IMR-90 (cell line): ENCODE measurements around the gene PLA2G2D. TPM values are rescaled to one million over a fixed set of nuclear protein-coding genes. Genes with fewer than 3 reads are reported as not detected.

Experiments
- ATAC-seq: fragments of 200-7000 bp; cut with Tn5 transposase; 2 replicates; pipeline ENCODE4 v1.9.1; 2020; ENCODE audit warnings: low read depth, mild to moderate bottlenecking, moderate library complexity
- BruUV-seq: library from RNA; stranded (reverse); fragments of 400-500 nt; replicated peaks from 2 replicates; lab custom pipeline; 2021; lab: Mats Ljungman, UMichigan
- CTCF ChIA-PET: fragments of 300-600 bp; formaldehyde crosslinking; extraction: SDS; loops from one replicate; lab custom pipeline; 2021; ENCODE audit warnings: antibody characterized with exemption; lab: Yijun Ruan, JAX
- POLR2A ChIA-PET: fragments of 300-600 bp; sonication (Branson Sonifier 250); formaldehyde crosslinking; loops from one replicate; lab custom pipeline; 2022; ENCODE audit warnings: antibody characterized with exemption; ENCODE audit not compliant: unreplicated experiment; lab: Charles Lee
- DNase-seq: peaks from one replicate; pipeline ENCODE4 v3.0.0; 2013
- H2AFZ ChIP-seq: replicated peaks from 2 replicates; pipeline ENCODE3; 2013; ENCODE audit warnings: low read length, mild to moderate bottlenecking; ENCODE audit not compliant: poor library complexity
- H2AK5ac ChIP-seq: 2 replicates; pipeline ENCODE4 v1.6.1; 2013; ENCODE audit warnings: low read depth, low read length, inconsistent platforms
- H2AK9ac ChIP-seq: replicated peaks from 2 replicates; pipeline ENCODE3; 2013; ENCODE audit warnings: mild to moderate bottlenecking, low read depth, low read length, moderate library complexity; ENCODE audit not compliant: poor library complexity
- H2BK120ac ChIP-seq: 2 replicates; pipeline ENCODE4 v1.6.1; 2013; ENCODE audit warnings: low read depth, low read length, inconsistent platforms
- H2BK15ac ChIP-seq: 3 replicates; pipeline ENCODE4 v1.6.1; 2013; ENCODE audit warnings: low read depth, low read length, inconsistent platforms
- H2BK20ac ChIP-seq: 2 replicates; pipeline ENCODE4 v1.6.1; 2013; ENCODE audit warnings: low read depth, mild to moderate bottlenecking, inconsistent platforms, low read length, moderate library complexity
- H2BK5ac ChIP-seq: 2 replicates; pipeline ENCODE4 v1.6.1; 2013; ENCODE audit warnings: mild to moderate bottlenecking, low read depth, low read length, inconsistent platforms; ENCODE audit not compliant: poor library complexity, severe bottlenecking
- H3K14ac ChIP-seq: replicated peaks from 2 replicates; pipeline ENCODE4 v1.6.1; 2013; ENCODE audit warnings: low read depth, low read length, inconsistent platforms
- H3K18ac ChIP-seq: 2 replicates; pipeline ENCODE4 v1.6.1; 2013; ENCODE audit warnings: low read depth, low read length, control low read depth
- H3K23ac ChIP-seq: 2 replicates; pipeline ENCODE4 v1.6.1; 2013; ENCODE audit warnings: low read depth, low read length, inconsistent platforms
- H3K27ac ChIP-seq: 2 replicates; pipeline ENCODE4 v1.5.1; 2013; ENCODE audit warnings: mild to moderate bottlenecking, control low read depth, low read length; ENCODE audit not compliant: insufficient read depth
- H3K27me3 ChIP-seq: 2 replicates; pipeline ENCODE4 v1.6.1; 2013; ENCODE audit warnings: low read length; ENCODE audit not compliant: control insufficient read depth, insufficient read depth
- H3K36me3 ChIP-seq: 2 replicates; pipeline ENCODE4 v1.6.1; 2013; ENCODE audit warnings: low read length, mixed read lengths; ENCODE audit not compliant: control insufficient read depth, insufficient read depth
- H3K4ac ChIP-seq: 2 replicates; pipeline ENCODE4 v1.6.1; 2013; ENCODE audit warnings: low read depth, low read length, inconsistent platforms
- H3K4me1 ChIP-seq: 2 replicates; pipeline ENCODE4 v1.6.1; 2013; ENCODE audit warnings: low read length, mixed read lengths; ENCODE audit not compliant: control insufficient read depth, insufficient read depth
- H3K4me2 ChIP-seq: 2 replicates; pipeline ENCODE4 v1.6.1; 2013; ENCODE audit warnings: low read depth, mild to moderate bottlenecking, control low read depth, low read length, moderate library complexity
- H3K4me3 ChIP-seq: 2 replicates; pipeline ENCODE4 v1.5.1; 2013; ENCODE audit warnings: low read depth, mild to moderate bottlenecking, control low read depth, low read length, moderate library complexity; ENCODE audit not compliant: insufficient read depth
- H3K56ac ChIP-seq: 2 replicates; pipeline ENCODE4 v1.6.1; 2013; ENCODE audit warnings: low read length, inconsistent platforms; ENCODE audit not compliant: insufficient read depth; ENCODE audit errors: extremely low read depth
- H3K79me1 ChIP-seq, 2 experiments: 2 replicates each; pipeline ENCODE4 v1.6.1; 2013; ENCODE audit warnings: low read length in 2 of 2, inconsistent platforms in 1 of 2, low read depth in 1 of 2
- H3K9ac ChIP-seq: 2 replicates; pipeline ENCODE4 v1.6.1; 2013; ENCODE audit warnings: low read depth, low read length, control low read depth
- H3K9me1 ChIP-seq: 2 replicates; pipeline ENCODE4 v1.6.1; 2013; ENCODE audit warnings: low read length, inconsistent platforms; ENCODE audit not compliant: insufficient read depth
- H3K9me3 ChIP-seq: 2 replicates; pipeline ENCODE4 v1.6.1; 2013; ENCODE audit warnings: low read length; ENCODE audit not compliant: control insufficient read depth, insufficient read depth
- H4K20me1 ChIP-seq: 2 replicates; pipeline ENCODE4 v1.6.1; 2013; ENCODE audit warnings: low read length, inconsistent platforms; ENCODE audit not compliant: insufficient read depth
- H4K5ac ChIP-seq: 2 replicates; pipeline ENCODE4 v1.6.1; 2013; ENCODE audit warnings: mild to moderate bottlenecking, low read depth, low read length, control low read depth
- H4K8ac ChIP-seq, 2 experiments: 2 replicates each; pipeline ENCODE4 v1.6.1; 2013; ENCODE audit warnings: low read depth in 2 of 2, low read length in 2 of 2, control low read depth in 1 of 2, inconsistent platforms in 1 of 2
- H4K91ac ChIP-seq: 2 replicates; pipeline ENCODE4 v1.6.1; 2013; ENCODE audit warnings: low read depth, low read length, inconsistent platforms; ENCODE audit not compliant: insufficient read depth
- BHLHE40 ChIP-seq: fragments of 150-350 bp; IDR thresholded peaks from 2 replicates; pipeline ENCODE4 v1.6.1; 2016; ENCODE audit warnings: mild to moderate bottlenecking, low read depth, low read length
- CEBPB ChIP-seq: IDR thresholded peaks from 2 replicates; pipeline ENCODE4 v1.6.1; 2012; ENCODE audit warnings: low read depth, low read length, improper control_type of control experiment
- CTCF ChIP-seq: conservative IDR thresholded peaks from 2 replicates; pipeline ENCODE4 v1.5.1; 2012; ENCODE audit warnings: mild to moderate bottlenecking, low read depth, low read length, improper control_type of control experiment
- ELK1 ChIP-seq: fragments of 150-350 bp; IDR thresholded peaks from 2 replicates; pipeline ENCODE4 v1.6.1; 2016; ENCODE audit warnings: low read depth, mild to moderate bottlenecking, low read length, moderate library complexity, borderline replicate concordance
- FOS ChIP-seq: fragments of 150-350 bp; IDR thresholded peaks from 2 replicates; pipeline ENCODE4 v1.6.1; 2016; ENCODE audit warnings: low read depth, low read length
- MAFK ChIP-seq: IDR thresholded peaks from 2 replicates; pipeline ENCODE4 v1.6.1; 2012; ENCODE audit warnings: low read depth, low read length, improper control_type of control experiment
- MAZ ChIP-seq: IDR thresholded peaks from 2 replicates; pipeline ENCODE4 v1.6.1; 2012; ENCODE audit warnings: low read depth, mild to moderate bottlenecking, low read length, improper control_type of control experiment, moderate library complexity, borderline replicate concordance
- MXI1 ChIP-seq: IDR thresholded peaks from 2 replicates; pipeline ENCODE4 v1.6.1; 2012; ENCODE audit warnings: low read depth, mild to moderate bottlenecking, low read length, moderate library complexity, borderline replicate concordance
- NFE2L2 ChIP-seq: fragments of 150-350 bp; IDR thresholded peaks from 2 replicates; pipeline ENCODE4 v1.6.1; 2016; ENCODE audit warnings: low read depth, mild to moderate bottlenecking, low read length
- POLR2A ChIP-seq: IDR thresholded peaks from 2 replicates; pipeline ENCODE4 v1.6.1; 2012; ENCODE audit warnings: mild to moderate bottlenecking, low read depth, low read length
- RAD21 ChIP-seq: IDR thresholded peaks from 2 replicates; pipeline ENCODE4 v1.6.1; 2012; ENCODE audit warnings: low read length, improper control_type of control experiment
- RCOR1 ChIP-seq: IDR thresholded peaks from 2 replicates; pipeline ENCODE4 v1.6.1; 2012; ENCODE audit warnings: mild to moderate bottlenecking, low read length, improper control_type of control experiment; ENCODE audit not compliant: insufficient replicate concordance
- RFX5 ChIP-seq: IDR thresholded peaks from 2 replicates; pipeline ENCODE4 v1.8.0; 2012; ENCODE audit warnings: low read depth, mild to moderate bottlenecking, low read length, moderate library complexity
- SMC3 ChIP-seq: fragments of 150-350 bp; IDR thresholded peaks from 2 replicates; pipeline ENCODE4 v1.6.1; 2016; ENCODE audit warnings: low read depth, mild to moderate bottlenecking, antibody characterized with exemption, low read length, moderate library complexity
- USF2 ChIP-seq: fragments of 150-350 bp; IDR thresholded peaks from 2 replicates; pipeline ENCODE4 v1.6.1; 2017; ENCODE audit warnings: mild to moderate bottlenecking, antibody characterized with exemption, low read length, low read depth
- WGBS, 2 experiments: methylation state at CpG; one replicate each; pipeline versions ENCODE4 v1.1.5 to v1.1.7; 2013; ENCODE audit warnings: missing lambda C conversion rate in 2 of 2; ENCODE audit not compliant: insufficient read length in 1 of 2; ENCODE audit errors: extremely low coverage in 2 of 2; 5-methylcytosine and 5-hydroxymethylcytosine counted together
- dilution Hi-C: fragments of 300-500 bp; cut with HindIII; formaldehyde crosslinking; loops from one replicate; pipeline ENCODE4 v1.14.3; 2018; ENCODE audit warnings: low sequenced_read_pairs; ENCODE audit not compliant: unreplicated experiment
- in situ Hi-C: fragments of 300-500 bp; cut with MboI; formaldehyde crosslinking; loops from 3 replicates; pipeline ENCODE4 v1.14.3; 2019; ENCODE audit warnings: low sequenced_read_pairs, inconsistent platforms, mixed read lengths
- intact Hi-C: fragments of 100-400 bp; cut with micrococcal nuclease; formaldehyde crosslinking; loops from 2 replicates; pipeline ENCODE4 v1.10.0; 2022
- polyA plus RNA-seq, 3 experiments: library from polyadenylated mRNA; depleted of rRNA; stranded (reverse); fragments of >200 nt; gene quantifications; 2 replicates each; pipeline ENCODE4 v1.2.3, GENCODE V29; 2012; ENCODE audit warnings: low replicate concordance in 1 of 3
- total RNA-seq: library from RNA; depleted of rRNA; stranded (reverse); fragments of >200 nt; gene quantifications from 2 replicates; pipeline ENCODE4 v1.2.3, GENCODE V29; 2012

PLA2G2D gene
- total and polyA plus RNA-seq, 2 of the 4 experiments (the other 2 are of a cell fraction): not detected

- H3K27me3 ChIP-seq: peaks cover 39% of the 10 kb centered on the region
- WGBS, 2 experiments: 81% methylated on average over 9 of the region's 20 CpGs; no CpG with 5 or more reads in 1 of the 2 experiments
- no peak overlapping the region for H3K14ac ChIP-seq
- no peak overlapping the region for H2BK20ac ChIP-seq
- DNase-seq: no peak
- H3K56ac ChIP-seq: no peak overlapping the region
- H2BK120ac ChIP-seq: no peak overlapping the region
- no peaks in the 10 kb centered on the region; the same call in 1 of the 2 replicates for H3K9me3 ChIP-seq
- H3K27ac ChIP-seq: no peak overlapping the region
- no peak overlapping the region for H2BK15ac ChIP-seq
- no peak overlapping the region for H4K8ac ChIP-seq
- intact Hi-C loops (no loop called here), in situ Hi-C loops (no loop called here), dilution Hi-C loops (no loop called here)
- no peak overlapping the region for H4K91ac ChIP-seq
- H3K36me3 ChIP-seq: no peaks in the 10 kb centered on the region
- H2BK5ac ChIP-seq: no peak overlapping the region
- H3K4me2 ChIP-seq: no peak overlapping the region
- no peaks in the 10 kb centered on the region for H3K79me1 ChIP-seq
- no peak overlapping the region for H2AK5ac ChIP-seq
- H4K20me1 ChIP-seq: no peaks in the 10 kb centered on the region
- no peak overlapping the region for H2AK9ac ChIP-seq
- CTCF ChIA-PET: no interaction called here
- H3K9me1 ChIP-seq: no peaks in the 10 kb centered on the region
- H2AFZ ChIP-seq: peak overlapping the region; percentile 43
- BruUV-seq: no TSS peak
- H4K5ac ChIP-seq: no peak overlapping the region
- H3K4ac ChIP-seq: no peak overlapping the region
- no peak overlapping the region for H3K9ac ChIP-seq
- ATAC-seq: no peak
- H3K4me3 ChIP-seq: no peak overlapping the region
- no peak overlapping the region for H3K23ac ChIP-seq
- POLR2A ChIA-PET: no interaction called here
- H3K4me1 ChIP-seq: no peaks in the 10 kb centered on the region
- no peak overlapping the region for H3K18ac ChIP-seq
- TF ChIP-seq BHLHE40 (no peak), USF2 (no peak), CTCF (no peak), MAZ (no peak), MAFK (no peak), RAD21 (no peak), NFE2L2 (no peak), RCOR1 (no peak), SMC3 (no peak), MXI1 (no peak), FOS (no peak), RFX5 (no peak), CEBPB (no peak), POLR2A (no peak), ELK1 (no peak)
Observed at GRCh38 chr1:20080441-20081352, 38.6 kb downstream of the PLA2G2D start.
